NT2/D1 (cell line): Measurements from ENCODE around the gene VAV2.
A peak's percentile ranks its signal among the peaks of the same experiment; 100 is the strongest.

Experiments
- DNase-seq: peaks from one replicate; pipeline ENCODE4 v3.0.0-alpha.2; 2011; ENCODE audit warnings: low read depth, low spot score
- H3K27me3 ChIP-seq: 2 replicates; pipeline ENCODE4 v1.6.0; 2011; ENCODE audit warnings: mild to moderate bottlenecking; ENCODE audit not compliant: insufficient read length, insufficient read depth
- H3K36me3 ChIP-seq: 2 replicates; pipeline ENCODE4 v1.6.1; 2011; ENCODE audit warnings: mild to moderate bottlenecking, low read length, mixed read lengths; ENCODE audit not compliant: insufficient read depth, insufficient read length
- H3K4me1 ChIP-seq: 2 replicates; pipeline ENCODE4 v1.5.1; 2011; ENCODE audit not compliant: insufficient read depth, insufficient read length
- H3K4me3 ChIP-seq: 2 replicates; pipeline ENCODE4 v1.5.1; 2011; ENCODE audit warnings: low read depth; ENCODE audit not compliant: insufficient read length
- H3K9ac ChIP-seq: 2 replicates; pipeline ENCODE4 v1.6.0; 2011; ENCODE audit warnings: low read depth; ENCODE audit not compliant: insufficient read length
- H3K9me3 ChIP-seq: 2 replicates; pipeline ENCODE4 v1.5.1; 2011; ENCODE audit warnings: mild to moderate bottlenecking, low read length; ENCODE audit not compliant: insufficient read depth
- SUZ12 ChIP-seq: IDR thresholded peaks from 2 replicates; pipeline ENCODE4 v1.6.1; 2011; ENCODE audit not compliant: insufficient read length, insufficient read depth; ENCODE audit errors: extremely low read depth
- YY1 ChIP-seq: IDR thresholded peaks from 2 replicates; pipeline ENCODE4 v1.6.1; 2011; ENCODE audit not compliant: insufficient read length, insufficient read depth
- ZNF274 ChIP-seq: IDR thresholded peaks from 2 replicates; pipeline ENCODE4 v1.6.1; 2011; ENCODE audit warnings: mild to moderate bottlenecking, low read depth, low read length

VAV2 gene

DNA sequence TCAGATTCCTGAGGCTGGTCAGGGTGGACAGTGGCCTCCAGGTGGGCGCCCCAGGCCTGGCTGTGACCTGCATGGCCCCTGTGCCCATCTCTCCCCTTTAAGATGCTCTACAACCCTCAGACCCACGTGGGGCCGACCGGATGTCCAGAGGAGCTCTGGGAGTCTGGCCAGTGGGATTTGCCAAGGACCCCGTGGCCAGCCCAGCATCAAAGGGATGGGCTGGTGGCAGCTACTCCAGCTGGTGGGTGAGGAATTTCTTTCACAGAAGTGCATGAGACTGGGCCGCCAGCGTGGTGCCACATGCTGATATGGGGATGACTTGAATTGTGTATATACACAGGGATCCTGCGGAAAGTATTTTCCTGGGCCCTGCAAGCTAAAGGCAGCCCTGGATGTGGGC lies 159.2 kb downstream of the VAV2 start:
- H3K4me1 ChIP-seq: peaks cover 25% of the 10 kb centered on the region
- no peaks in the 10 kb centered on the region for H3K27me3 ChIP-seq
- no peak overlapping the region for H3K4me3 ChIP-seq
- no peak for TF ChIP-seq YY1
- no peak for TF ChIP-seq SUZ12
- no peak for TF ChIP-seq ZNF274
- H3K36me3 ChIP-seq: peaks cover 46% of the 10 kb centered on the region
- no peak for DNase-seq
- H3K9me3 ChIP-seq: no peaks in the 10 kb centered on the region
- H3K9ac ChIP-seq: no peak overlapping the region

DNA sequence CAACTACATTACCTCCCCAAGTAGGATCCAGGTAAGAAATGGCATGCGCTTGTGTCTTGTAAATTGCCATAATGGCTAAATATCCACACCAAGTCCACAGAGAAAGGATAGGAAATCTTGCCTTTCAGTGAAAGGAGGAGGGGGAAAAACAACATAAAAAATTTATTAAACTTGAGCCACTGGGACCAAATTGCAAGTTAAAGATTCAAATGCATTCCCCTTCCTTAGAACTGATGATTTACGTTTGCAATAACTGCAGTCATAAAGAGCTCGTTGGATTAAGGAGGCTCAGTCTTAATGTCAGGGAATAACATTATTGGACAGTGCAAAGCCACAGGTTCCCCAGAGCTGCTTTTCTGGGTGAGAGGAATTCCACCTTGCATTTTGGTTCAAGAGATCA lies 161.4 kb downstream of the VAV2 start:
- no peak for TF ChIP-seq YY1
- TF ChIP-seq ZNF274: no peak
- no peak for TF ChIP-seq SUZ12
- H3K9me3 ChIP-seq: no peaks in the 10 kb centered on the region
- peaks cover 27% of the 10 kb centered on the region for H3K4me1 ChIP-seq
- no peak for DNase-seq
- no peaks in the 10 kb centered on the region for H3K27me3 ChIP-seq
- H3K9ac ChIP-seq: no peak overlapping the region
- H3K36me3 ChIP-seq: peaks cover 46% of the 10 kb centered on the region
- H3K4me3 ChIP-seq: no peak overlapping the region

DNA sequence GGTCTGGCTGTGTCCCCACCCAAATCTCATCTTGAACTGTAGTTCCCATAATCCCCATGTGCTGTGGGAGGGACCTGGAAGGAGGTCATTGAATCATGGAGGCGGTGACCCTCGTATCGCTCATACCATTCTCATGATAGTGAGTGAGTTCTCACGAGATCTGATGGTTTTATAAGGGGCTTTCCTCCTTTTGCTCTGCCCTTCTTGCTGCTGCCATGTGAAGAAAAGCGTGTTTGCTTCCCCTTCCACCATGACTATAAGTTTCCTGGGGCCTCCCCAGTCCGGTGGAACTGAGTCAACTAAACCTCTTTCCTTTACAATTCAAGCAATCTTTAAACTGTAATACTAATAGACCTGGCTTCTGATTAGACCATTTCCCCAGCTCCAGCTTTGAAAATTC lies 161.8 kb downstream of the VAV2 start:
- no peak for DNase-seq
- peaks cover 26% of the 10 kb centered on the region for H3K4me1 ChIP-seq
- no peak for TF ChIP-seq YY1
- TF ChIP-seq ZNF274: no peak
- TF ChIP-seq SUZ12: no peak
- no peaks in the 10 kb centered on the region for H3K27me3 ChIP-seq
- no peak overlapping the region for H3K9ac ChIP-seq
- no peak overlapping the region for H3K4me3 ChIP-seq
- H3K9me3 ChIP-seq: no peaks in the 10 kb centered on the region
- peaks cover 46% of the 10 kb centered on the region for H3K36me3 ChIP-seq

DNA sequence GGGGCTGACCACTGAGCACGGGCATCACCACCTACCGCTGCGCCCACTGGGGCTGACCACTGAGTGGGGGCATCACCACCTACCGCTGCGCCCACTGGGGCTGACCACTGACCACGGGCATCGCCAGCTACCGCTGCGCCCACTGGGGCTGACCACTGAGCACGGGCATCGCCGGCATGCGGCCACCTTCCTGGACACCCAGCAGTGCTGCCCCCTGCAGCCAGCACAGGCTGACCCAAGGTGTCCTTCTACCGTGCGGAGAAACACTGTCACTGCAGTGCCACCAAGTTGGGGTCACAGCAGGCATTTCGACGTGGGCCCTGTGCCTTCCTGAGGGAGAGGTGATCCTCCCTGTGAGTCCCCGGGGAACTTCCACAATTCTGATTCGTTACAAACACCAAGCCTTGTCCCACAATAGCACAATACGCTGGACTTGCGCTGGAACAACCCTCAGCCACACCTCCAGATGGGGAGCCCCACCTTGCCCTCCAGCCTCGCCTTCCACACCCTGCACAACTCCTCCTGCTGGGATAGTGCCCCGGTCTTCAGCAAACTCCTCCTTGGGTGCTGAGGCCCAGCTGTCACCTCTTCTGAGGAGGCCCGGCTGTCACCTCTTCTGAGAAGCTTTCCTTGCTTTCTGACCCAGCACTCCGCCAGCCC lies 163.7 kb downstream of the VAV2 start:
- Histone ChIP-seq H3K9me3 (no peaks in the 10 kb centered on the region), H3K27me3 (no peaks in the 10 kb centered on the region), H3K36me3 (peaks cover 37% of the 10 kb centered on the region), H3K9ac (no peak overlapping the region), H3K4me3 (no peak overlapping the region), H3K4me1 (peaks cover 19% of the 10 kb centered on the region)
- no peak for TF ChIP-seq SUZ12
- no peak for TF ChIP-seq ZNF274
- TF ChIP-seq YY1: no peak
- no peak for DNase-seq

DNA sequence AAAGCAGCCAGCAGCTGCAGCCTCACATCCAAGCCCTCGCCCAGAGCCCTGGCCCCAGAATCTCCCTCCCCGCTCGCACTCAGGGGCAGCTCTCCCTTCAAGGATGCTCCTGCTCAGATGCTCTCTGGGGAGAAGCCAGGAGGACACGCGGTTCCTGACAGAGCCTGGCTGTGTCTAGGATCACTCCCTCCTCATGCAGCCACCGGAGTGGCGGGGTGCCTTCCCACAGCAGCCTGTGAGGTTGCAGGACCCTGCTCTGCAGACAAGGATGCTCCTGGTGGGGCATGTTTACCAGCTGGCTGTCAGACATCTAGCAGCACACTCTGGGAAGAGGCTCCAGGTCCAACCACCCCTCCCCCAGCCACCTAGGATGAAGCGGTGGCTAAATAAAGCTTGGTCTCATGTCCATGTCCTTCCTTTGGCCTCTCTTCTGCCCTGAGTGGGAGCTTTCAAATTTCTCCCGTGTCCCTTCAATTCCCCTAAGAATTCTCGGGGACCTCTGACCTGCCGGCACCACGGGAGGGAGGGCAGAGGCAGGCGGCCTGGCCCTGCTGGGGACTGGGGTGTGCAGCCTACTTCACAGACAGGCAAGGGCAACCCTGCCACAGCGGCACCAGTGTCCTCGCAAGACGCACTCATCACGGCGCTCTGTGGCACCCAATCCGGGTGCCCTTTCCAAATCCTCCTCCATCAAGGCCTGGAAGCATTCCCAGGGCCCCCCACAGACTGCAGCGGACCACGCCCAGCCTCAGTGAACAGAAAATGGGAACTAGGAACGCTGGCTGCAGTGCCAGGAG lies 165.6 kb downstream of the VAV2 start:
- peaks cover 27% of the 10 kb centered on the region for H3K36me3 ChIP-seq
- no peaks in the 10 kb centered on the region for H3K27me3 ChIP-seq
- DNase-seq: no peak
- H3K9ac ChIP-seq: peak overlapping the region; percentile 5
- no peak overlapping the region for H3K4me3 ChIP-seq
- peaks cover 17% of the 10 kb centered on the region for H3K4me1 ChIP-seq
- H3K9me3 ChIP-seq: no peaks in the 10 kb centered on the region
- no peak for TF ChIP-seq SUZ12
- no peak for TF ChIP-seq YY1
- TF ChIP-seq ZNF274: no peak

DNA sequence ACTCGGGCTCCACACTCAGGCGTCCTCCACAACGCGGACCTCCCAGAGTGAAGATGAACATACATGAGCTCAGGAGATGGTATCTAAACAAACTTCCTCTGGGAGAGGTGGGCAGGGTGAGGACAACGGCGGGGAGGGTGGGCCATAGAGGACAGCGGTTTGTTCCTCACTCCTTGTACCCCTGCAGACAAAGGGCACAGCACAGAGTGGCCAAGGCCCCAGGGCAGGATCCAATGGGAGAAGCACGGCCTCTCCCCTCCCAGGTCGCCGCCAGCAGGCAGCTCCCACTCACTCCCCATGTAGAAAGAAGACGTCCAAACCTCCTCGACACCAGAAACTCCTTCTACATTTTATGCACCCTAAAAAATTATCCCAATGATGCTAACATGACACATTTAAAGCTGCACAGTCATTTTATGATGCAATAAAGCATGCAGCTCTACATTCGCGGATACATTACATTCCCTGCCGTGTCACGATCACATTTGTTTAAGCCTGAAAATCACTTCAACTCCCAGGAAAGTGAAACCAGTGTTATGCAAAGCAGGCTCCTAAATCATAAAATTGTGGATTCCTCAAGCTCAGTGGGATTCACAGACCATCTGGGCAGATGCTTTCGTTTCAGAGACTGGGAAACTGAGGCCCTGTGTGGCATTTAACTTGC lies 166.4 kb downstream of the VAV2 start:
- H3K9ac ChIP-seq: no peak overlapping the region

DNA sequence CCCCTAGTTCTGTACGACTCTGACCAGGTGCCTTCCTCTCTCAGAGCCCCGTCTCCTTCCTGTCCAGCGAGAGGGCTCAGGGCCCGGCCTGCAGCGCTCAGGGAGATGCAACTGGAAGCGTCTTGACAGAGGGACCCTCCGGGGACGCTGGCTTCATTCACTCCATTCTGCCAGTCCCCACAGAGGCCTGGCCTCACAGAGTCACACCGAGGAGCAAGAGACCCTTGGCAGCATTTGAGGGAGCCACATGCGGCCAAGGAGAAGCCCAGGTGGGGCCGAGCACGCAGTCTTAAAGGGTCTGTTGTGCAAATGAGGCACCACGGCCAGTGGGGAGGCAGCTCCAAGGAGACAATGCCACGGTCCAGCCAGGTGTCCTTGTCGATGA lies 167.3 kb downstream of the VAV2 start:
- Histone ChIP-seq H3K4me3 (no peak overlapping the region), H3K9me3 (no peaks in the 10 kb centered on the region), H3K36me3 (peaks cover 21% of the 10 kb centered on the region), H3K27me3 (no peaks in the 10 kb centered on the region), H3K4me1 (peaks cover 17% of the 10 kb centered on the region), H3K9ac (no peak overlapping the region)
- no peak for DNase-seq
- TF ChIP-seq ZNF274: no peak
- TF ChIP-seq SUZ12: no peak

More for the DNA sequence above, 166.4 kb downstream of the VAV2 start:
- no peaks in the 10 kb centered on the region for H3K9me3 ChIP-seq
- no peak for TF ChIP-seq YY1
- no peak for TF ChIP-seq ZNF274
- TF ChIP-seq SUZ12: no peak
- no peaks in the 10 kb centered on the region for H3K27me3 ChIP-seq
- peaks cover 28% of the 10 kb centered on the region for H3K36me3 ChIP-seq
- peaks cover 17% of the 10 kb centered on the region for H3K4me1 ChIP-seq
- DNase-seq: no peak
- H3K4me3 ChIP-seq: no peak overlapping the region
